Ectodermal cell (in vitro differentiated cells): ENCODE measurements around the gene ZNF573.

Experiments used
- H3K27ac ChIP-seq: 2 replicates; pipeline ENCODE4 v1.7.0; 2013; ENCODE audit warnings: mild to moderate bottlenecking, low read depth, low read length; ENCODE audit not compliant: insufficient read depth, poor library complexity, severe bottlenecking
- H3K27me3 ChIP-seq: 2 replicates; pipeline ENCODE4 v1.7.0; 2013; ENCODE audit warnings: mild to moderate bottlenecking, low read length; ENCODE audit not compliant: insufficient read depth, control insufficient read depth, poor library complexity, severe bottlenecking
- H3K36me3 ChIP-seq: one replicate; pipeline ENCODE4 v1.7.0; 2013; ENCODE audit warnings: low read length; ENCODE audit not compliant: control insufficient read depth, insufficient read depth
- H3K4me1 ChIP-seq: one replicate; pipeline ENCODE4 v1.7.0; 2013; ENCODE audit warnings: low read length; ENCODE audit not compliant: control insufficient read depth, insufficient read depth
- H3K4me3 ChIP-seq: 2 replicates; pipeline ENCODE4 v1.7.0; 2013; ENCODE audit warnings: low read depth, low read length, control low read depth; ENCODE audit not compliant: insufficient read depth
- H3K9me3 ChIP-seq: 2 replicates; pipeline ENCODE4 v1.7.0; 2013; ENCODE audit warnings: mild to moderate bottlenecking, low read length, moderate library complexity; ENCODE audit not compliant: control insufficient read depth
- WGBS, 2 experiments: methylation state at CpG; one replicate each; pipeline ENCODE4 v1.1.7; 2013; ENCODE audit warnings: missing lambda C conversion rate in 2 of 2; 5-methylcytosine and 5-hydroxymethylcytosine counted together

Gene ZNF573

DNA sequence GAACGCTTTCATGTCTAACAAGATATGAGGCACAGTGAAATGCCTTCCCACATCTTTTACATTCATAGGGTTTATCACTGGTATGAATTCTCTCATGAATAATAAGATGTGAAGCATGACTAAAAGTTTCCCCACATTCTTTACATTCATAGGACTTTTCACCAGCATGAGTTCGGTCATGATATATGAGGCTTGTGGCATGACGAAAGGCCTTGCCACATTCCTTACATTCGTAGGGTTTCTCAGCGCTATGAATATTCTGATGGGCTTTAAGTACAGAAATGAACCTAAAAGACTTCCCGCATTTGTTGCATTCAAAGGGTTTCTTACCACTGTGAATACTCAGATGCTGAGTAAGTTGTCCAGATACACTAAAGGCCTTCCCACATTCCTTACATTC lies 81.2 kb downstream of the ZNF573 start:
- Histone ChIP-seq H3K9me3 (no peaks in the 10 kb centered on the region), H3K27me3 (no peaks in the 10 kb centered on the region), H3K27ac (no peak overlapping the region), H3K4me1 (no peaks in the 10 kb centered on the region), H3K36me3 (peaks cover 19% of the 10 kb centered on the region), H3K4me3 (no peak overlapping the region)
- 97 to 98% methylated on average over 6 of the region's 6 CpGs for WGBS, 2 experiments

DNA sequence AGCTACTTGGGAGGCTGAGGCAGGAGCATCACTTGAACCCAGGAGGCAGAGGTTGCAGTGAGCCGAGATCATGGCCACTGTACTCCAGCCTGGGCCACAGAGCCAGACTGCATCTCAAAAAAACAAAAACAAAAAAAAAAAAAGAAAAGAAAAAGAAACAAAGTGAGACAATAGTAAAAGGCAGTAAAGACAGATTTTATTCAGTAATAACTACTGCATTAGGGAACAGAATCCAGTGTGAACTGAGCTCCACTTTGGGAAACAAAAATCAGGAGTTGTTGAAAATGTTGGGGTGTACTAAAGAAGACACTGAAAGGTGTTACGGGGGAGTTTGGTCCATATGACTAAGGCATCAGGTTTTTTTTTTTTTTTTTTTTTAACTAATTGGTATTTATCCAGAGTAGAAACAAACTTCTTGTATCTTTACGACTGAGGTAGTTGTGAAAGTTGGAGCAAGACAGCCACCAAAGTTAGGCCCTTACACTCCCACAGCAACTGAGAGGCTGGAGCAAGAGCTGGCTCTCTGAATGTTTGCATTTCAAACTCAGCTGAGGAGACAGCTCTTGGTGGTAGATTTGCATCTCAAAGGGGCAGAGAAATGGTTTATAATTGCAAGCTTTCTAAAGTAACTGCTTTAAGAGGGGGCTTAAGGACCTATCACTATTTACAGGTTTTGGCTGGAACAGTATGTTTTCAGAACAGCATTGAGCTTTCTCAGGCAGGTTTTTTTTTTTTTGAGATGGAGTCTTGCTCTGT lies 84.1 kb downstream of the ZNF573 start:
- no peaks in the 10 kb centered on the region for H3K9me3 ChIP-seq
- H3K4me3 ChIP-seq, result no peak overlapping the region
- WGBS, 2 experiments, result 64 to 78% methylated on average over 3 of the region's 3 CpGs
- H3K27me3 ChIP-seq, result no peaks in the 10 kb centered on the region
- H3K36me3 ChIP-seq, result peaks cover 19% of the 10 kb centered on the region
- H3K27ac ChIP-seq, result no peak overlapping the region
- no peaks in the 10 kb centered on the region for H3K4me1 ChIP-seq

DNA sequence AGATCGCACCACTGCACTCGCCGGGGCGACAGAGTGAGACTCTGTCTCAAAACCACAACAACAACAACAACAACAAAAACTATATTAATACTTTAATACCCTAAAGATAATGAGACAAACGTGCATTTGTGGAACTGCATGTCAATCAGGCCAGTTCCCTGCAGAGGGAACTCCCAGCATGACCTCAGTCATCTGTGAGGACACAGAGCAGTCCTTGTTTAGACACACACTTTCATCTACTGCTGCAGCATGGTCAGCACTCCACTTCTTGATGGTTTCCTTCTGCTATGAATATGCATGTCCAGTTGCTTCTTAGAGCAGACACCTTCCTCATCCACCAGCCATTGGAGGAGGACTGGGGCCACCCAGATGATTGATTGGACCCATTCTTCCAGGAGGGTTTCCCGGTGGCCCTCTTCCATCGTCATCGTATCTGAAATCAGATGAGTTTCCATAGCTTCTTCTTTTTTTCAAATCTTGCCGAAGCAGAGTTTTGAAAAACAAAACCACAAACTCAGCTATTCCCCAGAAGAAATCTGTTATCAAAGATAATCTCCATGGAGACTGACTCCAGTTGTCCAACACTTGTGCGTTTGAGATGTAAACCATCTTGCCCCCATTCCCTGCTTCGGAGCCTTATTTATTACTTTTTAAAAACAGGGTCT lies 86.3 kb downstream of the ZNF573 start:
- WGBS, 2 experiments, result 86 to 88% methylated on average over 11 of the region's 11 CpGs
- no peaks in the 10 kb centered on the region for H3K9me3 ChIP-seq
- no peaks in the 10 kb centered on the region for H3K4me1 ChIP-seq
- H3K4me3 ChIP-seq, result no peak overlapping the region
- no peaks in the 10 kb centered on the region for H3K27me3 ChIP-seq
- H3K36me3 ChIP-seq, result no peaks in the 10 kb centered on the region
- H3K27ac ChIP-seq, result no peak overlapping the region

DNA sequence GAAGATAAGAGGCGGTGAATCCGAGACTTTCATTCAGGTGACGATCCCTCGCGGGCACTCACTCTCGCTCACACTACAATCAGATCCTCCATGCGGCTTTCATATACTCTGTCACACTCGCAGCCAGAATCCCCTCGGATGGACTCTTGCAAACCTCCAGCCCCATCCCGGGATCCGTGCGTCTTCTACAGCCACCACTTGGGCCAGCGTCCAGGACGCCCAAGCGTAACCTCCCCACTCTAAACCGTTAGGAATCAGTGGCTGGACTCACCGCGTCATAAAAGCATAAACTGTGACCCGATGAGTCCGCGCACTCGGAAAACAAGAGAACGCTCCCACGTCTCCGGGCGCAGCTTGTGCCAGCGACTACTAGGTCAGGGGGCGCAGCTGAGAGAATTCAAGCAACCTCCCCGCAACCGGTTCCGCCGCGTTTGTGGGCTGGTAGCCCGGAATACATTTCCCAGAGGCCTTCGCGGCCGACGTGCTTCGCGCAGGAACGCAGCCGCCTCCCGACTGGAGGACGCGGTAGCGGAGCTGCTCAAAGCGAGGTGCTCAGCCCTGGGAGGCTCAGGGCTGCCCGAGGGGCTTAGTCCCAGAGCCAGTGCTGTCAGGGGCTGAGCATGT lies 87.4 kb downstream of the ZNF573 start:
- Histone ChIP-seq H3K4me1 (no peaks in the 10 kb centered on the region), H3K27me3 (no peaks in the 10 kb centered on the region), H3K36me3 (no peaks in the 10 kb centered on the region), H3K27ac (peak overlapping the region; percentile 30), H3K9me3 (no peaks in the 10 kb centered on the region), H3K4me3 (peak overlapping the region; percentile 63)
- WGBS, 2 experiments, result 2% methylated on average over 48 of the region's 48 CpGs
